K562 (cell line): ENCODE results near the gene RNF145. TPM values are rescaled to one million over a fixed set of nuclear protein-coding genes. Genes with fewer than 3 reads are reported as not detected.

Source experiments
- ATAC-seq: fragments of 200-7000 bp; cut with Tn5 transposase; 3 replicates; pipeline ENCODE4 v1.9.1; 2020; ENCODE audit warnings: moderate library complexity
- BruUV-seq: library from RNA; stranded (reverse); fragments of 400-500 nt; replicated peaks from 2 replicates; lab custom pipeline; 2021; lab: Mats Ljungman, UMichigan
- CTCF ChIA-PET: fragments of 300-600 bp; formaldehyde crosslinking; extraction: SDS; loops from one replicate; lab custom pipeline; 2021; ENCODE audit warnings: low intra/inter-chr PET ratio; lab: Yijun Ruan, JAX
- POLR2A ChIA-PET: fragments of 300-600, 350-650 bp; sonication (Branson Sonifier 250); formaldehyde crosslinking; extraction: SDS; loops from one replicate; lab custom pipeline; 2021; ENCODE audit warnings: antibody characterized with exemption, inconsistent platforms; lab: Yijun Ruan, JAX
- DNase-seq, 4 experiments: peaks; one replicate each; pipeline versions ENCODE4 v3.0.0 to v3.0.0-alpha.2; 2011 to 2018; ENCODE audit warnings: low spot score in 3 of 4, mixed read lengths in 3 of 4; ENCODE audit errors: extremely low read depth in 1 of 4
- FAIRE-seq: peaks from 2 replicates; lab custom pipeline; 2011; peaks lifted over from hg19 to GRCh38; lab: Jason Lieb, UNC
- H2AFZ ChIP-seq: 2 replicates; pipeline ENCODE4 v1.6.0; 2011; ENCODE audit warnings: low read depth, low read length, control low read depth, inconsistent platforms
- H3K27ac ChIP-seq: fragments of 200-600 bp; 3 replicates; pipeline ENCODE4 v1.8.0; 2011; ENCODE audit warnings: low read depth, mild to moderate bottlenecking, control low read depth, inconsistent platforms, low read length, moderate library complexity, mixed read lengths; ENCODE audit errors: extremely low read depth
- H3K27me3 ChIP-seq, 2 experiments: fragments of 300-600 bp in 1 of 2; 2 replicates in 1 of 2; 3 replicates in 1 of 2; pipeline versions ENCODE4 v1.6.0 to v1.8.0; 2011; ENCODE audit warnings: inconsistent platforms in 2 of 2, low read length in 2 of 2, mild to moderate bottlenecking in 1 of 2, mixed read lengths in 1 of 2, moderate library complexity in 1 of 2; ENCODE audit not compliant: control insufficient read depth in 2 of 2, insufficient read depth in 2 of 2
- H3K36me3 ChIP-seq: fragments of 300-600 bp; 3 replicates; pipeline ENCODE4 v1.8.0; 2011; ENCODE audit warnings: mild to moderate bottlenecking, low read length, inconsistent platforms; ENCODE audit not compliant: control insufficient read depth, insufficient read depth
- H3K4me1 ChIP-seq, 2 experiments: fragments of 200-600 bp in 1 of 2; replicated peaks in 1 of 2; 2 replicates in 1 of 2; 3 replicates in 1 of 2; pipeline versions ENCODE4 v1.5.1 to v1.8.0; 2011; ENCODE audit warnings: inconsistent platforms in 2 of 2, low read length in 2 of 2, mild to moderate bottlenecking in 1 of 2, mixed read lengths in 1 of 2, moderate library complexity in 1 of 2; ENCODE audit not compliant: control insufficient read depth in 2 of 2, insufficient read depth in 2 of 2
- H3K4me2 ChIP-seq: 2 replicates; pipeline ENCODE4 v1.6.1; 2011; ENCODE audit warnings: low read length, control low read depth, inconsistent platforms, mixed read lengths; ENCODE audit not compliant: insufficient read depth
- H3K4me3 ChIP-seq: fragments of 200-600 bp; sonication (generic), shearing (Covaris generic); 2 replicates; pipeline ENCODE4 v1.5.1; 2016; ENCODE audit warnings: control low read depth, inconsistent platforms
- H3K79me2 ChIP-seq: fragments of 200-600 bp; 3 replicates; pipeline ENCODE4 v1.8.0; 2011; ENCODE audit warnings: low read length, inconsistent platforms; ENCODE audit not compliant: control insufficient read depth, insufficient read depth
- H3K9ac ChIP-seq, 2 experiments: 2 replicates each; pipeline versions ENCODE4 v1.6.0 to v1.6.1; 2011; ENCODE audit warnings: low read depth in 2 of 2, low read length in 2 of 2, control low read depth in 1 of 2, inconsistent platforms in 1 of 2, mild to moderate bottlenecking in 1 of 2, mixed read lengths in 1 of 2; ENCODE audit not compliant: insufficient read depth in 1 of 2
- H3K9me1 ChIP-seq: one replicate; pipeline ENCODE4 v1.6.0; 2011; ENCODE audit warnings: inconsistent platforms, mild to moderate bottlenecking, low read length, moderate library complexity; ENCODE audit not compliant: control insufficient read depth, insufficient read depth
- H3K9me3 ChIP-seq: replicated peaks from 2 replicates; pipeline ENCODE4 v1.5.1; 2011; ENCODE audit warnings: low read depth, low read length, inconsistent platforms; ENCODE audit not compliant: control insufficient read depth, insufficient read depth
- H4K20me1 ChIP-seq: replicated peaks from 2 replicates; pipeline ENCODE4 v1.6.1; 2011; ENCODE audit warnings: low read length, inconsistent platforms, mixed read lengths; ENCODE audit not compliant: control insufficient read depth, insufficient read depth
- COPS2 ChIP-seq: fragments of 450-650 bp; conservative IDR thresholded peaks from 2 replicates; pipeline ENCODE4 v1.6.1; 2016; ENCODE audit warnings: mild to moderate bottlenecking, moderate library complexity
- HNRNPUL1 ChIP-seq: fragments of 200-400 bp; formaldehyde crosslinking; IDR thresholded peaks from 2 replicates; pipeline ENCODE4 v1.6.1; 2017; ENCODE audit warnings: low read length
- NR2C1 ChIP-seq, 2 experiments: fragments of 450-650 bp; IDR thresholded peaks; 2 replicates each; pipeline ENCODE4 v1.6.1; 2017; ENCODE audit warnings: mild to moderate bottlenecking in 2 of 2, antibody characterized with exemption in 1 of 2, inconsistent platforms in 1 of 2, missing compliant biosample characterization in 1 of 2, missing genetic modification characterization in 1 of 2
- POLR2A ChIP-seq: fragments of 450-650 bp; conservative IDR thresholded peaks from 2 replicates; pipeline ENCODE4 v1.6.1; 2016
- TRIM24 ChIP-seq, 2 experiments: fragments of 450-650 bp; IDR thresholded peaks; 2 replicates each; pipeline ENCODE4 v1.6.1; 2016
- ZNF184 ChIP-seq: sonication (generic); formaldehyde crosslinking; IDR thresholded peaks from 2 replicates; pipeline ENCODE4 v1.5.0; 2020; ENCODE audit warnings: missing genetic modification reagents
- WGBS: fragments of 100-300 bp; shearing (Covaris generic); methylation state at CpG from one replicate; pipeline ENCODE4 v1.1.6; 2016; ENCODE audit warnings: low coverage, mixed read lengths; ENCODE audit not compliant: insufficient coverage; ENCODE audit errors: missing lambda C conversion rate; 5-methylcytosine and 5-hydroxymethylcytosine counted together
- in situ Hi-C: fragments of 300-500 bp; cut with MboI; formaldehyde crosslinking; loops from 4 replicates; pipeline ENCODE4 v1.15.0; 2018; ENCODE audit warnings: inconsistent platforms, mixed read lengths
- intact Hi-C: fragments of 100-400 bp; cut with micrococcal nuclease; formaldehyde crosslinking; loops from 2 replicates; pipeline ENCODE4 v1.14.2; 2022
- polyA plus RNA-seq, 8 experiments: library from polyadenylated mRNA; depleted of rRNA in 4 of 8; stranded (reverse) in 5 of 8; unstranded in 3 of 8; fragments of >200 nt; fragmentation: Nextera tagmentation in 2 of 8; fragmentation: Illumina TruSeq in 1 of 8; extraction: Ambion mirVana in 2 of 8; extraction: Trizol in 1 of 8; gene quantifications; 2 replicates each; pipeline versions ENCODE4 v1.2.1 to v1.2.3, GENCODE V29; 2011 to 2014; ENCODE audit warnings: inconsistent platforms in 1 of 8, missing spikeins in 1 of 8
- total RNA-seq, 7 experiments: library from RNA; depleted of rRNA in 6 of 7; stranded (reverse); fragments of >200 nt in 6 of 7; fragmentation: Illumina TruSeq in 2 of 7; extraction: Trizol in 2 of 7; gene quantifications; 2 replicates each; pipeline versions ENCODE4 v1.2.1 to v1.2.3, GENCODE V29; 2011 to 2021; ENCODE audit warnings: low replicate concordance in 1 of 7
- TF ChIP-seq, protein P1 (sequence below): IDR thresholded peaks from 2 replicates; pipeline ENCODE4 v1.6.1; 2014; ENCODE audit warnings: antibody characterized with exemption

Gene RNF145
- total and polyA plus RNA-seq, 9 of the 15 experiments (the other 6 are each of a cell fraction or from before 2014, with no cell fraction given): 13.6 to 40.7 (median 25.4) TPM

- Histone ChIP-seq H4K20me1 (no peaks in the 10 kb centered on the region), H3K9me3 (no peaks in the 10 kb centered on the region), H3K4me3 (no peak overlapping the region), H3K4me1 (no peaks in the 10 kb centered on the region; a peak in 2 of 5 replicates), H3K27me3 (no peaks in the 10 kb centered on the region; a peak in 1 of 5 replicates), H3K9ac (no peak overlapping the region), H3K9me1 (no peaks in the 10 kb centered on the region), H3K79me2 (no peaks in the 10 kb centered on the region), H3K27ac (no peak overlapping the region), H3K36me3 (no peaks in the 10 kb centered on the region), H3K4me2 (no peak overlapping the region), H2AFZ (no peak overlapping the region)
- intact Hi-C loops: no loop called here
- whole genome bisulfite sequencing: 75% methylated on average over 3 of the region's 3 CpGs
- DNase-seq (no peak), FAIRE-seq (no peak), ATAC-seq (no peak)
- CTCF ChIA-PET: no interaction called here
- POLR2A ChIA-PET: interaction anchor here (1.7 kb wide), 1 partner anchor 19 kb away, joined by 3 read pairs; no protein-coding TSS in a partner anchor
- no TSS peak for BruUV-seq
- in situ Hi-C loops: no loop called here
- no peak for TF ChIP-seq COPS2
- TF ChIP-seq, protein P1, sequence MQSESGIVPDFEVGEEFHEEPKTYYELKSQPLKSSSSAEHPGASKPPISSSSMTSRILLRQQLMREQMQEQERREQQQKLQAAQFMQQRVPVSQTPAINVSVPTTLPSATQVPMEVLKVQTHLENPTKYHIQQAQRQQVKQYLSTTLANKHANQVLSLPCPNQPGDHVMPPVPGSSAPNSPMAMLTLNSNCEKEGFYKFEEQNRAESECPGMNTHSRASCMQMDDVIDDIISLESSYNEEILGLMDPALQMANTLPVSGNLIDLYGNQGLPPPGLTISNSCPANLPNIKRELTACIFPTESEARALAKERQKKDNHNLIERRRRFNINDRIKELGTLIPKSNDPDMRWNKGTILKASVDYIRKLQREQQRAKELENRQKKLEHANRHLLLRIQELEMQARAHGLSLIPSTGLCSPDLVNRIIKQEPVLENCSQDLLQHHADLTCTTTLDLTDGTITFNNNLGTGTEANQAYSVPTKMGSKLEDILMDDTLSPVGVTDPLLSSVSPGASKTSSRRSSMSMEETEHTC: no peak
These were observed 18.1 kb upstream of the RNF145 start for GRCh38 chr5:159227452-159227851.

DNA sequence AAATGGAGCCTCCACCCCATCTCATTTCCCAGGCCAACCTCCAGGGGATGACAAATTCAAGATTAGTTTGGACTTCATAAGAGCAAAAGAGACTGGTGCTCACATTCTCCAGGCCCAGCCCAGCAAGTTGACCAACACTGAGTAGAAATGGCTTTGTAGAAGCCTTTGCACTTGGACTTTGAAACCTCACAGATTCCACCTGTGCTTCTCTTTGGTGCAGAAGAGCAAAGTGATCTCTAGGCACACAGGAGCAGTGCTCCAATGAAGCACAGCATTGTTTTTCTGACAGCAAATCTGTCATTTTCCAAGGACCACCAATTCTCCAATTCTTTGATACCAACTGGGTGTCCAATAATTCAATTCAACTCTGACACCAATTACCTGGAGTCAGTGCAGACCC is 17.1 kb upstream of the RNF145 start:
- ATAC-seq: peak; percentile 24; the same call in 1 of the 3 replicates
- CTCF ChIA-PET: no interaction called here
- TF ChIP-seq HNRNPUL1: no peak
- no peak for TF ChIP-seq NR2C1 (IDR thresholded peaks at IDR 0.05)
- no peak for TF ChIP-seq NR2C1 (tag; IDR thresholded peaks at IDR 0.05)
- no peak for TF ChIP-seq ZNF184 (CRISPR knock-in tag)
- TF ChIP-seq TRIM24 (IDR thresholded peaks at IDR 0.05): no peak
- no peak for TF ChIP-seq POLR2A
- TF ChIP-seq, all 486 proteins: peak for 0

More for the DNA sequence above, 17.1 kb upstream of the RNF145 start:
- no peaks in the 10 kb centered on the region for H4K20me1 ChIP-seq
- FAIRE-seq (no peak), DNase-seq (no peak)
- H2AFZ ChIP-seq: no peak overlapping the region
- BruUV-seq: no TSS peak
- H3K79me2 ChIP-seq: no peaks in the 10 kb centered on the region
- H3K27me3 ChIP-seq: no peaks in the 10 kb centered on the region; a peak in 1 of 5 replicates
- intact Hi-C loops: no loop called here
- H3K4me2 ChIP-seq: no peak overlapping the region
- no peak overlapping the region for H3K27ac ChIP-seq
- H3K36me3 ChIP-seq: no peaks in the 10 kb centered on the region
- in situ Hi-C loops: no loop called here
- POLR2A ChIA-PET: no interaction called here
- no peak overlapping the region for H3K9ac ChIP-seq
- no peak overlapping the region for H3K4me3 ChIP-seq
- no peaks in the 10 kb centered on the region; a peak in 2 of 5 replicates for H3K4me1 ChIP-seq
- H3K9me3 ChIP-seq: no peaks in the 10 kb centered on the region
- no peaks in the 10 kb centered on the region for H3K9me1 ChIP-seq
